ENCODE results near the gene MTHFSD.

DNA sequence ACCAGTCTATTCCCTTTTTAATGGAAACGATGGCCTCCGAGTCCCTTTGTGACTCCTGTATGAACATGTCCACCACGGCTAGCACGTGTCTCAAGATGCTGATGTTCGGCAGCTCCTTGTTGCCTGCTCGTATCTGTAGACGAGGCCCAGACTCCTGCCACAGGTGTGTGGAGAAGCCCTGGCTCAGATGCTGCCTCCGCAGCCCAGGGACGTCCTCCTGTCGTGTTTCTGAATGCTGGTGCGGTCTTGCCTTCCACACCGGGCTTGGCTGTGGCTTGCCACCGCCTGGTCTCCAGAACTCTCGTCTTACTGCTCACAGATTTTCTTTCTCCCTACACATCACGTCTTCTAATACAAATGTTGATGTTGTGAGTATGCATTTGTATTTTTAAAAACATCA, 27.7 kb downstream of the MTHFSD start:
- TF ChIP-seq, protein P1, sequence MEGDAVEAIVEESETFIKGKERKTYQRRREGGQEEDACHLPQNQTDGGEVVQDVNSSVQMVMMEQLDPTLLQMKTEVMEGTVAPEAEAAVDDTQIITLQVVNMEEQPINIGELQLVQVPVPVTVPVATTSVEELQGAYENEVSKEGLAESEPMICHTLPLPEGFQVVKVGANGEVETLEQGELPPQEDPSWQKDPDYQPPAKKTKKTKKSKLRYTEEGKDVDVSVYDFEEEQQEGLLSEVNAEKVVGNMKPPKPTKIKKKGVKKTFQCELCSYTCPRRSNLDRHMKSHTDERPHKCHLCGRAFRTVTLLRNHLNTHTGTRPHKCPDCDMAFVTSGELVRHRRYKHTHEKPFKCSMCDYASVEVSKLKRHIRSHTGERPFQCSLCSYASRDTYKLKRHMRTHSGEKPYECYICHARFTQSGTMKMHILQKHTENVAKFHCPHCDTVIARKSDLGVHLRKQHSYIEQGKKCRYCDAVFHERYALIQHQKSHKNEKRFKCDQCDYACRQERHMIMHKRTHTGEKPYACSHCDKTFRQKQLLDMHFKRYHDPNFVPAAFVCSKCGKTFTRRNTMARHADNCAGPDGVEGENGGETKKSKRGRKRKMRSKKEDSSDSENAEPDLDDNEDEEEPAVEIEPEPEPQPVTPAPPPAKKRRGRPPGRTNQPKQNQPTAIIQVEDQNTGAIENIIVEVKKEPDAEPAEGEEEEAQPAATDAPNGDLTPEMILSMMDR (IDR thresholded peaks at IDR 0.05; ENCODE audit: low read length) = no peak
- TF ChIP-seq EZH2phosphoT487 (IDR thresholded peaks at IDR 0.05; ENCODE audit: low read length) (no peak), EZH2 (optimal IDR thresholded peaks at IDR 0.05; ENCODE audit: low read depth, low read length) (no peak)

All from MM.1S (cell line).